H9 (cell line): ENCODE data around the gene ZNF638. TPM values are rescaled to one million over a fixed set of nuclear protein-coding genes. Genes with fewer than 3 reads are reported as not detected.

Experiments used
- DNase-seq: peaks from one replicate; pipeline ENCODE4 v3.0.0-alpha.2; 2017
- H2AFZ ChIP-seq: one replicate; pipeline ENCODE4 v1.6.1; 2013; ENCODE audit warnings: mild to moderate bottlenecking, low read length, control low read depth, moderate library complexity
- H2AK5ac ChIP-seq: 2 replicates; pipeline ENCODE4 v1.6.1; 2013; ENCODE audit warnings: low read length, control low read depth, mixed read lengths; ENCODE audit not compliant: insufficient read length
- H2BK120ac ChIP-seq: one replicate; pipeline ENCODE4 v1.6.1; 2013; ENCODE audit warnings: low read depth, mild to moderate bottlenecking, low read length, control low read depth, inconsistent platforms; ENCODE audit not compliant: poor library complexity, severe bottlenecking
- H2BK12ac ChIP-seq: 2 replicates; pipeline ENCODE4 v1.6.1; 2013; ENCODE audit warnings: low read length, control low read depth, mixed read lengths, low read depth; ENCODE audit not compliant: insufficient read length
- H2BK15ac ChIP-seq: 2 replicates; pipeline ENCODE4 v1.6.1; 2013; ENCODE audit warnings: low read depth, low read length, control low read depth
- H2BK20ac ChIP-seq: one replicate; pipeline ENCODE4 v1.6.1; 2013; ENCODE audit warnings: low read depth, mild to moderate bottlenecking, low read length, control low read depth, inconsistent platforms; ENCODE audit not compliant: poor library complexity, severe bottlenecking
- H2BK5ac ChIP-seq: 2 replicates; pipeline ENCODE4 v1.6.1; 2013; ENCODE audit warnings: low read length, control low read depth, mixed read lengths; ENCODE audit not compliant: insufficient read length
- H3K14ac ChIP-seq: 2 replicates; pipeline ENCODE4 v1.6.1; 2013; ENCODE audit warnings: low read length, control low read depth; ENCODE audit not compliant: insufficient read depth
- H3K18ac ChIP-seq: 2 replicates; pipeline ENCODE4 v1.6.1; 2013; ENCODE audit warnings: low read depth, mild to moderate bottlenecking, mixed read lengths, low read length, control low read depth; ENCODE audit not compliant: insufficient read length
- H3K23ac ChIP-seq: 2 replicates; pipeline ENCODE4 v1.6.1; 2013; ENCODE audit warnings: low read length, control low read depth, mixed read lengths, low read depth; ENCODE audit not compliant: insufficient read length
- H3K23me2 ChIP-seq: 2 replicates; pipeline ENCODE4 v1.6.1; 2013; ENCODE audit warnings: low read depth, mild to moderate bottlenecking, mixed read lengths, low read length, control low read depth; ENCODE audit not compliant: insufficient read length, poor library complexity, severe bottlenecking
- H3K27ac ChIP-seq: 2 replicates; pipeline ENCODE4 v1.5.1; 2013; ENCODE audit warnings: low read length, control low read depth, mixed read lengths, low read depth; ENCODE audit not compliant: insufficient read length
- H3K27me3 ChIP-seq: 2 replicates; pipeline ENCODE4 v1.6.1; 2013; ENCODE audit warnings: low read length, control low read depth, inconsistent platforms; ENCODE audit not compliant: insufficient read depth
- H3K4ac ChIP-seq: 2 replicates; pipeline ENCODE4 v1.6.1; 2013; ENCODE audit warnings: low read depth, mild to moderate bottlenecking, control low read depth, inconsistent platforms, low read length, moderate library complexity
- H3K4me1 ChIP-seq: 2 replicates; pipeline ENCODE4 v1.6.1; 2013; ENCODE audit warnings: low read length, control low read depth, inconsistent platforms; ENCODE audit not compliant: insufficient read depth
- H3K4me2 ChIP-seq: 2 replicates; pipeline ENCODE4 v1.6.1; 2013; ENCODE audit warnings: low read length, control low read depth, mixed read lengths; ENCODE audit not compliant: insufficient read length, insufficient read depth
- H3K56ac ChIP-seq: 2 replicates; pipeline ENCODE4 v1.6.1; 2013; ENCODE audit warnings: low read depth, mild to moderate bottlenecking, mixed read lengths, low read length, control low read depth; ENCODE audit not compliant: insufficient read length
- H3K79me1 ChIP-seq: 2 replicates; pipeline ENCODE4 v1.6.1; 2013; ENCODE audit warnings: low read depth, mild to moderate bottlenecking, moderate library complexity, low read length, control low read depth, inconsistent platforms; ENCODE audit not compliant: insufficient read depth, poor library complexity, severe bottlenecking
- H3K79me2 ChIP-seq: 2 replicates; pipeline ENCODE4 v1.6.1; 2013; ENCODE audit warnings: low read length, control low read depth, inconsistent platforms; ENCODE audit not compliant: insufficient read depth
- H3K9ac ChIP-seq: 2 replicates; pipeline ENCODE4 v1.6.1; 2013; ENCODE audit warnings: low read length, control low read depth, mixed read lengths; ENCODE audit not compliant: insufficient read length; ENCODE audit errors: extremely low read depth
- H3K9me3 ChIP-seq: one replicate; pipeline ENCODE4 v1.6.1; 2013; ENCODE audit warnings: low read depth, low read length, inconsistent platforms; ENCODE audit not compliant: control insufficient read depth
- H3T11ph ChIP-seq: one replicate; pipeline ENCODE4 v1.6.1; 2013; ENCODE audit warnings: mild to moderate bottlenecking, low read length, control low read depth, inconsistent platforms
- H4K20me1 ChIP-seq: one replicate; pipeline ENCODE4 v1.6.1; 2013; ENCODE audit not compliant: control insufficient read depth, insufficient read length, insufficient read depth
- H4K5ac ChIP-seq: 2 replicates; pipeline ENCODE4 v1.6.1; 2013; ENCODE audit warnings: low read depth, mild to moderate bottlenecking, mixed read lengths, low read length, control low read depth; ENCODE audit not compliant: insufficient read length
- H4K8ac ChIP-seq: replicated peaks from 2 replicates; pipeline ENCODE4 v1.6.1; 2013; ENCODE audit warnings: low read length, control low read depth, mixed read lengths, low read depth; ENCODE audit not compliant: insufficient read length
- H4K91ac ChIP-seq: 2 replicates; pipeline ENCODE4 v1.6.1; 2013; ENCODE audit warnings: low read depth, mild to moderate bottlenecking, moderate library complexity, mixed read lengths, low read length, control low read depth; ENCODE audit not compliant: insufficient read length
- H3K27ac Mint-ChIP-seq, 3 experiments: 2 replicates in 2 of 3; 3 replicates in 1 of 3; pipeline ENCODE4 v1.8.0; 2020 to 2021; ENCODE audit warnings: mixed read lengths in 3 of 3, mild to moderate bottlenecking in 1 of 3, moderate library complexity in 1 of 3
- H3K27me3 Mint-ChIP-seq: 2 replicates; pipeline ENCODE4 v1.8.0; 2021; ENCODE audit warnings: low read depth, mild to moderate bottlenecking, moderate library complexity, mixed read lengths
- H3K36me3 Mint-ChIP-seq, 3 experiments: 2 replicates in 2 of 3; 3 replicates in 1 of 3; pipeline ENCODE4 v1.8.0; 2020 to 2021; ENCODE audit warnings: low read depth in 3 of 3, mixed read lengths in 3 of 3; ENCODE audit not compliant: insufficient read depth in 1 of 3
- H3K4me1 Mint-ChIP-seq, 2 experiments: 2 replicates each; pipeline ENCODE4 v1.8.0; 2020; ENCODE audit warnings: mixed read lengths in 2 of 2
- H3K4me3 Mint-ChIP-seq, 2 experiments: 2 replicates in 1 of 2; 3 replicates in 1 of 2; pipeline ENCODE4 v1.8.0; 2020 to 2021; ENCODE audit warnings: mild to moderate bottlenecking in 2 of 2, mixed read lengths in 2 of 2, moderate library complexity in 1 of 2
- H3K9me3 Mint-ChIP-seq, 2 experiments: 2 replicates in 1 of 2; 3 replicates in 1 of 2; pipeline ENCODE4 v1.8.0; 2020; ENCODE audit warnings: mild to moderate bottlenecking in 2 of 2, mixed read lengths in 2 of 2, moderate library complexity in 1 of 2
- CTCF ChIP-seq: fragments of 200-600 bp; sonication (generic); conservative IDR thresholded peaks from 3 replicates; pipeline ENCODE4 v1.8.0; 2021; ENCODE audit warnings: antibody characterized with exemption, mild to moderate bottlenecking
- WGBS: extraction: QIAGEN DNeasy Blood & Tissue Kit; methylation state at CpG from one replicate; pipeline ENCODE4 v1.1.7; 2013; ENCODE audit warnings: missing lambda C conversion rate, low lambda C conversion rate, mixed read lengths; ENCODE audit not compliant: insufficient read length; ENCODE audit errors: extremely low coverage; 5-methylcytosine and 5-hydroxymethylcytosine counted together
- total RNA-seq: library from RNA; stranded (reverse); gene quantifications from 2 replicates; pipeline ENCODE4 v1.2.1, GENCODE V29; 2021

ZNF638 gene
- total RNA-seq, 1 experiment from 2014 or later: 146 TPM

- Histone ChIP-seq H3K18ac (no peak overlapping the region), H2BK120ac (no peak overlapping the region), H2BK20ac (no peak overlapping the region), H4K91ac (no peak overlapping the region), H2BK12ac (no peak overlapping the region), H3K27ac (no peak overlapping the region), H3K9me3 (no peaks in the 10 kb centered on the region), H3K14ac (no peak overlapping the region), H4K20me1 (no peaks in the 10 kb centered on the region), H3K4me2 (no peak overlapping the region), H2AFZ (no peak overlapping the region), H2AK5ac (no peak overlapping the region), H3K79me1 (peaks cover 16% of the 10 kb centered on the region), H3K23me2 (no peaks in the 10 kb centered on the region), H3K4me1 (no peaks in the 10 kb centered on the region), H3T11ph (no peak overlapping the region), H3K9ac (no peak overlapping the region), H4K5ac (no peak overlapping the region), H2BK5ac (no peak overlapping the region), H2BK15ac (no peak overlapping the region), H3K4ac (no peak overlapping the region), H3K79me2 (peaks cover 27% of the 10 kb centered on the region; the same call in 1 of the 2 replicates), H4K8ac (no peak overlapping the region), H3K23ac (no peak overlapping the region), H3K56ac (no peak overlapping the region), H3K27me3 (no peaks in the 10 kb centered on the region)
- DNase-seq: no peak
- Mint-ChIP-seq H3K36me3 (peaks cover 14 to 28% (median 21%) of the 10 kb centered on the region in 3 experiments; a peak in 6 of 7 replicates), H3K4me3 (no peak overlapping the region), H3K27me3 (no peaks in the 10 kb centered on the region), H3K4me1 (no peaks in the 10 kb centered on the region; a peak in 1 of 4 replicates), H3K9me3 (no peaks in the 10 kb centered on the region), H3K27ac (no peak overlapping the region)
- TF ChIP-seq CTCF: no peak
- WGBS: no CpG with 5 or more reads among the region's 2 CpGs
These were observed 14.5 kb downstream of the ZNF638 start for GRCh38 chr2:71346065-71346464.
